HepG2 (cell line): Measurements from ENCODE around the gene CDK5R1. TPM values are rescaled to one million over a fixed set of nuclear protein-coding genes. Genes with fewer than 3 reads are reported as not detected.

Source experiments
- BATF2 ChIP-seq: sonication (generic); formaldehyde crosslinking; IDR thresholded peaks from 2 replicates; pipeline ENCODE4 v1.8.0; 2022; ENCODE audit warnings: mild to moderate bottlenecking, missing genetic modification reagents, moderate library complexity
- CEBPZ ChIP-seq: IDR thresholded peaks from 2 replicates; pipeline ENCODE4 v1.6.1; 2012; ENCODE audit warnings: low read length, improper control_type of control experiment
- CSRNP1 ChIP-seq: sonication (generic); formaldehyde crosslinking; IDR thresholded peaks from 2 replicates; pipeline ENCODE4 v1.8.1; 2023; ENCODE audit warnings: mild to moderate bottlenecking, missing genetic modification reagents
- HMGXB3 ChIP-seq: sonication (generic); formaldehyde crosslinking; IDR thresholded peaks from 2 replicates; pipeline ENCODE4 v1.4.0; 2020; ENCODE audit warnings: missing genetic modification reagents, borderline replicate concordance
- HOXA3 ChIP-seq: sonication (generic); formaldehyde crosslinking; IDR thresholded peaks from 2 replicates; pipeline ENCODE4 v1.5.0; 2020; ENCODE audit warnings: missing genetic modification reagents
- IRF1 ChIP-seq: sonication (generic); formaldehyde crosslinking; IDR thresholded peaks from 2 replicates; pipeline ENCODE4 v1.4.0; 2020; ENCODE audit warnings: low read depth, mild to moderate bottlenecking, missing genetic modification reagents
- KLF9 ChIP-seq: IDR thresholded peaks from 2 replicates; pipeline ENCODE4 v1.6.1; 2016; ENCODE audit warnings: low read depth
- KMT2A ChIP-seq: sonication (generic); formaldehyde crosslinking; IDR thresholded peaks from 2 replicates; pipeline ENCODE4 v1.4.0; 2020; ENCODE audit warnings: missing genetic modification reagents
- KMT2B ChIP-seq: IDR thresholded peaks from 2 replicates; pipeline ENCODE4 v1.6.1; 2016; ENCODE audit warnings: missing genetic modification reagents, missing compliant biosample characterization
- MAFK ChIP-seq, 2 experiments: IDR thresholded peaks in 1 of 2; conservative IDR thresholded peaks in 1 of 2; 2 replicates each; pipeline ENCODE4 v1.6.1; 2011; ENCODE audit warnings: improper control_type of control experiment in 2 of 2, low read length in 2 of 2
- NFKBIZ ChIP-seq: IDR thresholded peaks from 2 replicates; pipeline ENCODE4 v1.6.1; 2018; ENCODE audit warnings: missing genetic modification reagents, missing compliant biosample characterization
- NFYB ChIP-seq: sonication (generic); formaldehyde crosslinking; IDR thresholded peaks from 2 replicates; pipeline ENCODE4 v1.4.0; 2020; ENCODE audit warnings: missing genetic modification reagents
- RAD51 ChIP-seq: fragments of 450-650 bp; IDR thresholded peaks from 2 replicates; pipeline ENCODE4 v1.6.1; 2016; ENCODE audit warnings: borderline replicate concordance
- TARDBP ChIP-seq: sonication (generic); formaldehyde crosslinking; IDR thresholded peaks from 2 replicates; pipeline ENCODE4 v1.8.0; 2022; ENCODE audit warnings: mild to moderate bottlenecking, missing genetic modification reagents
- TRIM24 ChIP-seq: sonication (generic); formaldehyde crosslinking; IDR thresholded peaks from 2 replicates; pipeline ENCODE4 v1.8.0; 2022; ENCODE audit warnings: mild to moderate bottlenecking, missing genetic modification reagents
- U2AF1 ChIP-seq: fragments of 200-400 bp; formaldehyde crosslinking; optimal IDR thresholded peaks from 2 replicates; pipeline ENCODE3; 2017; ENCODE audit warnings: mild to moderate bottlenecking, low read depth, low read length
- ZBTB3 ChIP-seq: sonication (generic); formaldehyde crosslinking; IDR thresholded peaks from 2 replicates; pipeline ENCODE4 v1.4.0; 2020; ENCODE audit warnings: low read depth, mild to moderate bottlenecking, moderate library complexity, missing genetic modification reagents, borderline replicate concordance
- ZNF143 ChIP-seq: sonication (generic); formaldehyde crosslinking; IDR thresholded peaks from 2 replicates; pipeline ENCODE4 v1.4.0; 2020; ENCODE audit warnings: missing genetic modification reagents
- ZNF354B ChIP-seq: sonication (generic); formaldehyde crosslinking; IDR thresholded peaks from 2 replicates; pipeline ENCODE4 v1.8.0; 2022; ENCODE audit warnings: mild to moderate bottlenecking, missing genetic modification reagents
- polyA plus RNA-seq, 8 experiments: library from polyadenylated mRNA; depleted of rRNA in 3 of 8; stranded (reverse) in 7 of 8; unstranded in 1 of 8; fragments of >200 nt; fragmentation: Illumina TruSeq in 4 of 8; extraction: Trizol in 4 of 8; gene quantifications; 2 replicates each; pipeline versions ENCODE4 v1.2.1 to v1.2.3, GENCODE V29; 2011 to 2016; ENCODE audit warnings: low read depth in 4 of 8, missing spikeins in 1 of 8, mixed read lengths in 1 of 8; ENCODE audit not compliant: insufficient read depth in 1 of 8
- total RNA-seq, 5 experiments: library from RNA; depleted of rRNA; stranded (reverse); fragments of >200 nt; fragmentation: Illumina TruSeq; extraction: Trizol; gene quantifications; 2 replicates each; pipeline ENCODE4 v1.2.3, GENCODE V29; 2016; ENCODE audit warnings: low read depth in 1 of 5

CDK5R1 gene
- total and polyA plus RNA-seq, 2 of the 13 experiments (the other 11 are each of a cell fraction or from before 2014, with no cell fraction given): 1.1 to 3.9 TPM

- no peak for TF ChIP-seq BATF2
- TF ChIP-seq HMGXB3 (CRISPR knock-in tag): peak; percentile 55; the same call in 1 of the 2 replicates
- peak; percentile 94 for TF ChIP-seq KMT2B (CRISPR knock-in tag)
- peak; percentile 86 for TF ChIP-seq KLF9 (CRISPR knock-in tag)
- no peak; the same call in 1 of the 2 replicates for TF ChIP-seq ZBTB3 (CRISPR knock-in tag)
- peak; percentile 48; the same call in 1 of the 2 replicates for TF ChIP-seq TARDBP (CRISPR knock-in tag)
- 0 out of 2 replicates have a peak, but pooled peaks have one; percentile 74 for TF ChIP-seq IRF1 (CRISPR knock-in tag)
- TF ChIP-seq U2AF1: no peak
- TF ChIP-seq ZNF354B (CRISPR knock-in tag): no peak
- TF ChIP-seq MAFK (conservative IDR thresholded peaks at IDR 0.05 in 1 of 2, IDR thresholded peaks at IDR 0.05 in 1 of 2; ENCODE audit: low read length in 2 of 2): no peak
- TF ChIP-seq RAD51: no peak
- TF ChIP-seq CSRNP1 (CRISPR knock-in tag): peak; percentile 15; the same call in 1 of the 2 replicates
- peak; percentile 97 for TF ChIP-seq ZNF143 (CRISPR knock-in tag)
- no peak for TF ChIP-seq TRIM24
- no peak for TF ChIP-seq CEBPZ
- TF ChIP-seq KMT2A (CRISPR knock-in tag): peak; percentile 75
- peak; percentile 89 for TF ChIP-seq HOXA3 (CRISPR knock-in tag)
- peak; percentile 81 for TF ChIP-seq NFYB (CRISPR knock-in tag)
- TF ChIP-seq NFKBIZ (CRISPR knock-in tag): no peak
Measured at GRCh38 chr17:32444301-32445073, 42.3 kb upstream of the CDK5R1 start, which contains the start of gene PSMD11 (continued).
